Glutamatergic neuron (in vitro differentiated cells): ENCODE data around the gene LDHAL6A. TPM values are rescaled to one million over a fixed set of nuclear protein-coding genes. Genes with fewer than 3 reads are reported as not detected.

ENCODE experiments used
- DNase-seq: peaks from one replicate; pipeline ENCODE4 v3.0.0; 2022
- H3K27ac Mint-ChIP-seq: one replicate; pipeline ENCODE4 v1.8.0; 2020; ENCODE audit warnings: mild to moderate bottlenecking, mixed read lengths, inconsistent platforms; ENCODE audit not compliant: unreplicated experiment
- H3K27me3 Mint-ChIP-seq: one replicate; pipeline ENCODE4 v1.8.0; 2020; ENCODE audit warnings: mild to moderate bottlenecking, moderate library complexity, mixed read lengths, inconsistent platforms; ENCODE audit not compliant: unreplicated experiment
- H3K36me3 Mint-ChIP-seq: one replicate; pipeline ENCODE4 v1.8.0; 2020; ENCODE audit warnings: mild to moderate bottlenecking, mixed read lengths, inconsistent platforms; ENCODE audit not compliant: unreplicated experiment
- H3K4me1 Mint-ChIP-seq: one replicate; pipeline ENCODE4 v1.8.0; 2020; ENCODE audit warnings: mild to moderate bottlenecking, low read depth, mixed read lengths, inconsistent platforms; ENCODE audit not compliant: unreplicated experiment
- H3K4me3 Mint-ChIP-seq: one replicate; pipeline ENCODE4 v1.8.0; 2020; ENCODE audit warnings: mild to moderate bottlenecking, mixed read lengths, inconsistent platforms; ENCODE audit not compliant: unreplicated experiment
- H3K9me3 Mint-ChIP-seq: one replicate; pipeline ENCODE4 v1.8.0; 2020; ENCODE audit warnings: mild to moderate bottlenecking, moderate library complexity, mixed read lengths, inconsistent platforms; ENCODE audit not compliant: unreplicated experiment
- total RNA-seq: library from RNA; stranded (reverse); fragmentation: NEBNext Ultra II Directional; extraction: Animal tissue kit (Norgen Biotek cat#: 25700); gene quantifications from one replicate; pipeline ENCODE4 v1.2.1, GENCODE V29; 2021; ENCODE audit not compliant: unreplicated experiment
- TF ChIP-seq, protein P1 (sequence below): fragments of 200-600 bp; sonication (generic); IDR thresholded peaks from one replicate; pipeline ENCODE4 v1.5.0; 2021; ENCODE audit not compliant: partially characterized antibody, unreplicated experiment

LDHAL6A gene
- total RNA-seq, 1 donor from 2014 or later, result not detected

DNA sequence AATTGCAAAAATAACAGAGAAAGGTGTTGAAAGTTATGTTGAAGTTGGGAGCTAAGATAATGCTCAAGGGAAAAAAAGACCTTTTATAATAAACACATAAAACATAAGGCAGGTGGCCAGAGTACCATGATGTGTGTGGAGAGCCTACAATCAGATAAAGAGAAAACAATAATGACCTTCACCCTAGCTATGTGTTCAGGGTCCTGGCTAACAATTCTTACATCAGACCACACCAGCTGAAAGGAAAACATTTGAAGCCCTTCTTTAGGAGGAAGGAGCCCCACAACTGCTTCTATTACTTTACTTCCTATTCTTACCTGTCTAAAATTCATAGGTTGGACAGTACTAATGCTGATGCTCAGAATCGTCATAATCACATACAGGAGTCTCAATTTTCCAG, 68.6 kb downstream of the LDHAL6A start:
- TF ChIP-seq, protein P1, sequence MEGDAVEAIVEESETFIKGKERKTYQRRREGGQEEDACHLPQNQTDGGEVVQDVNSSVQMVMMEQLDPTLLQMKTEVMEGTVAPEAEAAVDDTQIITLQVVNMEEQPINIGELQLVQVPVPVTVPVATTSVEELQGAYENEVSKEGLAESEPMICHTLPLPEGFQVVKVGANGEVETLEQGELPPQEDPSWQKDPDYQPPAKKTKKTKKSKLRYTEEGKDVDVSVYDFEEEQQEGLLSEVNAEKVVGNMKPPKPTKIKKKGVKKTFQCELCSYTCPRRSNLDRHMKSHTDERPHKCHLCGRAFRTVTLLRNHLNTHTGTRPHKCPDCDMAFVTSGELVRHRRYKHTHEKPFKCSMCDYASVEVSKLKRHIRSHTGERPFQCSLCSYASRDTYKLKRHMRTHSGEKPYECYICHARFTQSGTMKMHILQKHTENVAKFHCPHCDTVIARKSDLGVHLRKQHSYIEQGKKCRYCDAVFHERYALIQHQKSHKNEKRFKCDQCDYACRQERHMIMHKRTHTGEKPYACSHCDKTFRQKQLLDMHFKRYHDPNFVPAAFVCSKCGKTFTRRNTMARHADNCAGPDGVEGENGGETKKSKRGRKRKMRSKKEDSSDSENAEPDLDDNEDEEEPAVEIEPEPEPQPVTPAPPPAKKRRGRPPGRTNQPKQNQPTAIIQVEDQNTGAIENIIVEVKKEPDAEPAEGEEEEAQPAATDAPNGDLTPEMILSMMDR, result no peak
- Mint-ChIP-seq H3K27me3 (peaks cover 16% of the 10 kb centered on the region), H3K4me3 (no peak overlapping the region), H3K9me3 (peaks cover 12% of the 10 kb centered on the region), H3K36me3 (no peaks in the 10 kb centered on the region), H3K27ac (no peak overlapping the region), H3K4me1 (peaks cover 5% of the 10 kb centered on the region)
- DNase-seq, result no peak

DNA sequence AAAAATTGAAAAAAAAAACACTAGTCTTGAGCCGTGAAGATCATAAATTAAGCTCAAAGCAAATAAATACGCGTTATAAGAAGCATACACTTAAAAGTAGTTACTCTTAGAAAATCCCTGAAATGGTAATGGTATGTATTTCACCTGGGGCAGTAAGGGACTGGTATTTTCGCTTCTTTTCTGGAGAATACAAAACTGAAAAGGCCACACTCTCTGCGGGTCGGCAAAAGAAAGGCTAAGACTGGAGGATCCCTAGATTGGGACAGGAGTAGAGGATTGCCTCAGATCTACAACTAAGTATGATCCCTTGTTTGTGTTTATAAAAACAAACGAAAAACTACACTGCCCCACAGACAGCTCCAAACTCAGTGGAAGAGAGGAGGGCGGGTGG, 70.5 kb downstream of the LDHAL6A start:
- Mint-ChIP-seq H3K9me3 (peaks cover 12% of the 10 kb centered on the region), H3K27me3 (peaks cover 16% of the 10 kb centered on the region), H3K27ac (peak overlapping the region; percentile 98), H3K36me3 (no peaks in the 10 kb centered on the region), H3K4me1 (peaks cover 5% of the 10 kb centered on the region), H3K4me3 (peak overlapping the region; percentile 98)
- TF ChIP-seq, protein P1, result no peak
- no peak for DNase-seq

DNA sequence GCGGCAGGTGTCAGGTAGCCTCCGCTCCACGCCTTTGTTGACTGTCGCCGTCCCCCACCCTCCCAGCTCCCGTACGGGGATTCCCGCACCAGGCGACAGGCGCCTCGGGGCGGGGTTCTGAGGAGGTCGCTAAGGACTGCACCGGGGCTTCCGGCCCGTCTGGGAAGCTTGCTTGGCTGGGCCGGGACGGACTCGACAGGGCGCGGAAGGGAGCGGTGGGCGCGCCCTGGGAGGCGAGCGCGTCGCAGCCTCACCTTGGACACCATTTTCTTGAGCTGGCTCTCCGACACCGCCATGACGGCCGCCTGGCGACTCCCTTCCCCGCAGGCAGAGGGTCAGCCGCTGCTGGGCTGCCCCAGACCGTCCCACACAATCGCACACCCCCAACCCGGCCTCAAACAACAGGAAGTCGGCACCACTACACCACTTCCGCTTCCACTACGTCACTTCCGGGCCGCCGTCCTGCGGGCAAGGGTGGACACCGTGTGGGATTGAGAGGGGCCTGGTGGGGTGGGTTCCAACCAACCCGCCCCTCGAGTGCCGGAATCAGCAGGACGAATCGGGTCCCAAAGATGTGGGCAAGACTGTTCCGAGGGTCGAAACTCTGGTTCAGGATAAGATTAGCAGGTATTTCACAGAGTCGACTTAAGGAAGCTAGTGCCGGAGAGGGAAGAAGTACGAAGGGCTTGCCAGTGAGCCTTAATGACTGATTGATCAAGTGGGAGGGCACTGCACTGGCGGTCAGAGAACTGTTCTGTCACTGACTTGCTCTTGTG, 71.1 kb downstream of the LDHAL6A start, which contains the start of gene TSG101:
Gene TSG101, minus strand, starts transcription at position 422 of the 776 bp plus-strand sequence. Its CDS starts 126 bp downstream, at position 296.
- peak; percentile 98 for DNase-seq
- peaks cover 12% of the 10 kb centered on the region for H3K9me3 Mint-ChIP-seq
- no peaks in the 10 kb centered on the region for H3K36me3 Mint-ChIP-seq
- TF ChIP-seq, protein P1, result no peak
- peaks cover 16% of the 10 kb centered on the region for H3K27me3 Mint-ChIP-seq
- peak within 1 kb of the TSS; percentile 98 for H3K27ac Mint-ChIP-seq
- H3K4me3 Mint-ChIP-seq, result peak within 1 kb of the TSS; percentile 98
- peaks cover 5% of the 10 kb centered on the region for H3K4me1 Mint-ChIP-seq

DNA sequence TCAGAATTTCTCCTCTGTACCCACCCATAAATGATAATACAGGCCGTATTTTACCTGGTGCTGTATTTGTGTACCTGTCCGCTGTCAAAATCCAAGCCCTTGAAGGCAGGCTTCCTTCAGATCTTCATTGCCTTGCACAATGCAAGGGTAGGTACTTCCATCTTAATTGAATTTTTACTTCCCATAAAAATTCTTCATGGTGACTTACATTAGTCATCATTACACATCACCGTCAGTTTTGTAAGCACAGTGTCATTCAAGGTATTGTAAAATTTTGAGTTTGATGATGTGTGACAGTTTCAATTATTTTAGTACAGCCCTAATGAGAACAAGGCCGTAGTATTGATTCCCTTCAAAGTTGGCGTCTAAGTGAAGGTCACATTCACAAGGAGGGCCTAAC, 71.9 kb downstream of the LDHAL6A start:
- Mint-ChIP-seq H3K36me3 (no peaks in the 10 kb centered on the region), H3K27ac (peak overlapping the region; percentile 98), H3K4me1 (peaks cover 4% of the 10 kb centered on the region), H3K27me3 (peaks cover 16% of the 10 kb centered on the region), H3K4me3 (peak overlapping the region; percentile 98), H3K9me3 (peaks cover 12% of the 10 kb centered on the region)
- no peak for DNase-seq
- TF ChIP-seq, protein P1, result no peak

Other genes with a start within 250 kb of the LDHAL6A start
- gene SAA4, start 219.1 kb upstream of the LDHAL6A start, total RNA-seq, result not detected
- 0.44 TPM for gene SAA2, start 207.2 kb upstream of the LDHAL6A start, total RNA-seq
- gene SAA1, start 189.6 kb upstream of the LDHAL6A start, total RNA-seq, result not detected
- 17.9 TPM for gene HPS5, start 133.7 kb upstream of the LDHAL6A start, total RNA-seq
- gene GTF2H1, start 133.3 kb upstream of the LDHAL6A start, total RNA-seq, result 26.5 TPM
- gene LDHA, start 61.3 kb upstream of the LDHAL6A start, total RNA-seq, result 112 TPM
- gene LDHC, start 43.5 kb upstream of the LDHAL6A start, total RNA-seq, result not detected
- 118 TPM for gene TSG101, start 71.1 kb downstream of the LDHAL6A start, total RNA-seq
- 9.2 TPM for gene UEVLD, start 132.9 kb downstream of the LDHAL6A start, total RNA-seq
- gene MISFA, start 143.9 kb downstream of the LDHAL6A start, total RNA-seq, result 1.7 TPM
- gene SPTY2D1, start 178.5 kb downstream of the LDHAL6A start, total RNA-seq, result 10.9 TPM
- 5.4 TPM for gene TMEM86A, start 242.9 kb downstream of the LDHAL6A start, total RNA-seq